NCI-H187 (cell line): ENCODE results near the gene SLC6A16.
"Not testable (repeated sequence)": the region's sequence is repeated elsewhere in the genome, so short reads cannot be mapped to it uniquely, and the experiment has no call there.

Experiments
- DNase-seq, 2 experiments: peaks; one replicate each; lab custom pipeline; 2025; lab: John Stamatoyannopoulos, UW

SLC6A16 gene

DNA sequence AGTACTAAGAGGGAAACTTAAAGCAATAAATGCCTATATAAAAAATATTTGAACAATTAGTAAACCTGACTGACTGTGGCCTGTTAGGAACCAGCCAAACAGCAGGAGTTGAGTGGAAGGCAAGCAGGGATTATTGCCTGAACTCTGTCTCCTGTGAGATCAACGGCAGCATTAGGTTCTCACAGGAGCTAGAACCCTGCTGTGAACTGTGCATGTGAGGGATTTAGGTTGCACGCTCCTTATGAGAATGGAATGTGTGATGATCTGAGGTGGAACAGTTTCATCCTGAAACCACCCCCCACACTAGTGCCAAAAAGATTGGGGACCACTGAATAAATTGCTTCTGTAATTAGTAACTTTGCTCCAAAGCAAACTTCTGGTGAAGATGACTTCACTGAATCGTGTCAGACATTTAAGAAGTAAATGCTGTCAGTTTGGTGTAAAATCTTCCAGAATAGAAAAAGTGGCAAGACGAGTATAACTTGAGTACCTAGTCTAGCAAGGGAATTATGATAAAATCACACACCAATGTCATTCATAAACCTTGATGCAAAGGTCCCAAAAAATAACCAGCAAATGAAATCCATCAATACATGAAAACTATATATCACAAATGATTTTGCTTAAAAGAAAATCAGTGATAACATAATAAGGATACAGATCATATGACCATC lies 53.8 kb downstream of the SLC6A16 start:
- no peak for DNase-seq

DNA sequence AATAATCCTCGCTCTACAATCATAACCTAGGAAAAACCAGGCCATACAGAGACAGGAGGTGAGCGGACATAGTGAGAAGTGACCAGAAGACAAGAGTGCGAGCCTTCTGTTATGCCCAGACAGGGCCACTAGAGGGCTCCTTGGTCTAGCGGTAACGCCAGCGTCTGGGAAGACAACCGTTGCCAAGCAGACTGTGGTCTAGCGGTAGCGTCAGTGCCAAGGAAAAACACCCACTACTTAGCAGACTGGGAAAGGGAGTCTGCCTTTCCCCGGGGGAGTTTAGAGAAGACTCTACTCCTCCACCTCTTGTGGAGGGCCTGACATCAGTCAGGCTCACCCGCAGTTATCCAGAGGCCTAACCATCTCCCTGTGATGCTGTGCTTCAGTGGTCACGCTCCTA lies 58.6 kb downstream of the SLC6A16 start:
- not testable (repeated sequence) for DNase-seq

DNA sequence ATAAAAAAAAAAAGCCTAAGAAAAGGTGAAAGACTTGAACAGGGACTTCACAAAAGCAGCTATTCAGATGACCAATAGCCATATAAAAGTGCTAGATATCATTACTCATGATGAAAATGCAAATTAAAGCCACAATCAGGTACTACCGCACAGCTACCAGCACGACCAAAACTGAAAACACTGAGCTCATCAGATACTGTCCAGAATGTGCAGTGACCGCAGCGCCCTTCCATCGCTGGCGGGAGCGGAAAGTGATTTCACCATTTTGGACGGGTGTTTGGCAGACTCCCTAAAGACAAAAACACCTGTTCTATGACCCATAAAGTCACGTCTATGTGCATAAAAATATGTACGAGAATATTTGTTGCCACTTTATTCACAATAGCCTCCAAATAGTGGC lies 60.7 kb downstream of the SLC6A16 start:
- DNase-seq = no peak

DNA sequence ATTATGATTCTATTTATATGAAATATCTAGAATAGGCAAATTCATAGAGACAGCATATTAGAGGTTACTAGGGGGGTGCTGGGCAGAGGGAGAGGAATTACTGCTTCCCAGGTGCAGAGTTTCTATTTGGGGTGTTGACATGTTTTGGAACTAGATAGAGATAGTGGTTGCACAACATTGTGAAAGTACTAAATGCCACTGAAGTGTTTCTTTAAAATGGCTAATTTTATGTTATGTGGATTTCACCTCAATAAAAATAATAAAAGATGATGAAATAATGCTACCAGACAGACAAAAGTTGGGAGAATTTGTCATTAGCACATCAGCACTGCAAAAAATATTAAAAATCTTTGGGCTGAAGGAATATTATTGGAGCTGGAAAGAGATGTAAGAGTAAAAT lies 63.4 kb downstream of the SLC6A16 start:
- no peak for DNase-seq

DNA sequence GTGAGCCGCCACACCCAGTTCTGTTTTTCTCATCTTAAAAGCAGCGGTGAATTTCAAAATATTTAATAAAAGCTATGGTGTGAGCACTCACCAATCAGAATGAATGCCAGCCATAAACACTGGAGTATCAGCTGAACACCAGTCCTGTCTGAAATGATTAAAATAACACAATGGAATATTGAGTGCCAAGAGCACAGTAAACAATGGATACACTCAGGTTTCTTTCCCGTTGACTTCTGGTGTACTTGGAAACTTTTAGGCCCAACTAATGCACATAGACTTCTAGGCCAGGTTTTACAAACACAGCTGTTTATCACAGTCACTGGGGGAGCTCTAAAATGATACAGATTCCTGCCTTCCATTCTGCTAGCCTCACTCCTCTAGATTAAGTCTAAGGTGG lies 68.3 kb downstream of the SLC6A16 start:
- DNase-seq = no peak

DNA sequence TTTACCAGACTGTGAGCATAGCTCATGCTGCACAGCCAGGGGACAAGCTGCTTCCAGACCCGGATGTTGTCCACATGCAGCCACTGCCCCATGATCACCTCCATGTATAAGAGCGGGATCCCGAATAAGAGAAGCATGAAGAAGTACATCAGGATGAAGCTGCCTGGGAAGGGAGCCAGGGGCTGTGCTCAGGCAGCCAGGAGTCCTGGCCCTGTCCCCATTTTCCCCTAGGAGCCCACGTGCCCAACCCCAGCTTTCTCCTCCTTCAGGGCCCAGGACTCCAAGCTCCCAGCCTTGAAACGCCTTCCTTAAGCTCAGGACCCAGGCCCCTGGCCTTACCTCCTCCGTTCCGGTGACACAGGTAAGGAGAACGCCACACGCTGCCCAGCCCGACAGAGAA lies 69.3 kb downstream of the SLC6A16 start:
- no peak for DNase-seq

DNA sequence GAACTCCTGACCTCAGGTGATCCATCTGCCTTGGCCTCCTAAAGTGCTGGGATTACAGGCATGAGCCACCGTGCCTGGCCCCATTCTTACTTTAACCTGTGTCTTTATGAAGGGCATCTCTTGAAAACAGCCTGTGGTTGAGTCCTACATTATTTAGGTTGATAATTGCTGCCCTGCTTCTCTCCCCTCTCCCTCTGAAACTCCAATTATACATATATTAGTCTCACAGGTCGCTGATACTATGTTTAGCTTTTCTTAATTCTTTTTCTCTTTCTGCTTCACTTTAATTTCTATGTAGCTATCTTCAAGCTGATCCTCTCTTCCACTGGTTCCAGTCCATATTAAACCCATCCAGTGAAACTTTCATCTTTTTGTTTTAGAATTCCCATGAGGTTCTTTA lies 75.1 kb downstream of the SLC6A16 start:
- no peak for DNase-seq

DNA sequence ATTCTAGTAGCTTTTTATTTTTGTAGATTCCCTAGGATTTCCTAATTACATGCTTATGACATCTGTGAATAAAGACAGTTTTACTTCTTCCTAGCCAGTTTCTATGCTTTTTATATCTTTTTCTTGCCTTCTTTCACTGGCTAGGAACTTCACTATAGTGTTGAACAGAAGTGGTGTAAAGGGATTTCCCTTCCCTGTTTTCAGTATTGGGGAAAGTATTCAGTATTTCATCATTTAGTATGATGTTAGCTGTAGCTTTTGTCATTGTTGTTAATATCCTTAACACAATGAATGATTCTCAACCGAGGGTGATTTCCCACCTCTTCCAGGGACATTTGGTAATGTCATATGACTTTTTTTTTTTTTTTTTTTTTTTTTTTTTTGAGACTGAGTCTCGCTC lies 77.3 kb downstream of the SLC6A16 start:
- no peak for DNase-seq

DNA sequence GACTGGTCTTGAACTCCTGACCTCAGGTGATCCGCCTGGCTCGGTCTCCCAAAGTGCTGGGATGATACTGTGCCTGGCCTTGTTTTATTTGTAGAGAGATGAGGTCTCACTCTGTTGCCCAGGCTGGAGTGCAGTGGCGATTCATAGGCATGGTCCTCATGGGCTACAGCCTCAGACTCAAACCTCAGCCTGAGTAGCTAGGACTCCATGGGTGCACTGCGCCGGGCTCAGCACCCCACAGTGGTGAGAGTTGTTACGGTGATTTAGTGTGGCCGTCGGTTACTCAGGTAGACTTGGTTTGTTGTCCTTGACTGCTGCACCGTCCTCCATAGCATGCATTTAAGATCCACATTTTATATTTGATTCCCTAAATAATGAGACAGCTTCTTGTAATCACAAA lies 80.7 kb downstream of the SLC6A16 start:
- DNase-seq = no peak

DNA sequence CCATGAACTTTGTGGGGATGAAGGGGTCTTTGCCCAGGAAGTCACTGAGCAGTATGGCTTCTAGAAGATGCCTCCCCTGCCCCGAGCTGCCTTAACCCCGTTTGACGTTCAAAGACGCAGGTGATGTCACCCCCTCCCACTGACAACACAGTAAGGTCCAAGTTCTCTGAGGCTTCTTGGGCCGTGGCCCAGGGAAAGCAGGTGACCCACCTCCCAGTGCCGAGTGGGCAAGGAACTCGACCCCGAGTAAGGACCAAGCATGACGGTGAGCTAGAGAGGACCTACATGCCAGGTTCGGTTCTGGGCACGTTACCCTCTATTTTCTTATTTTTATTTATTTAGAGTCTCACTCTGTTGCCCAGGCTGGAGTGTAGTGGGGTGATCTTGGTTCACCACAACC lies 81.3 kb downstream of the SLC6A16 start:
- no peak for DNase-seq

DNA sequence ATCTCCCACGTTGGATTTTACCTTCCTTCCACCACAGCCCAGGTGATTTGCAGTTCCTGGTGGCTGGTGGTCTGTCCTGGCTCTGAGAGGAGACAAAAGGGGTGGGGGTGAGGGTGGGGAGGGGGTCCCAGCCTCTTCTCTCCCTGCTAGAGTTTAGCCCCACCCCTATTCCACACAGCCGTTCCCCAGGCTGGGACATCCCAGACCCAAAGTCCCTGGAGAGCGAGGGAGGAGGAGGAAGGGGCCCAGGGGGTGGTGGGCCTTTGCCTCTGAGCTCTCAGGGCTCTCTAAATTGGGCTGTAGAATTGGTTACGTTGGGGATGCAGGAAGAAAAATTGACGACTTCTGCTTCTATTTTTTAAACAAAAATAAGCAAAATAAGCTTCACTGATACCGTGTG lies 81.9 kb downstream of the SLC6A16 start:
- no peak for DNase-seq

DNA sequence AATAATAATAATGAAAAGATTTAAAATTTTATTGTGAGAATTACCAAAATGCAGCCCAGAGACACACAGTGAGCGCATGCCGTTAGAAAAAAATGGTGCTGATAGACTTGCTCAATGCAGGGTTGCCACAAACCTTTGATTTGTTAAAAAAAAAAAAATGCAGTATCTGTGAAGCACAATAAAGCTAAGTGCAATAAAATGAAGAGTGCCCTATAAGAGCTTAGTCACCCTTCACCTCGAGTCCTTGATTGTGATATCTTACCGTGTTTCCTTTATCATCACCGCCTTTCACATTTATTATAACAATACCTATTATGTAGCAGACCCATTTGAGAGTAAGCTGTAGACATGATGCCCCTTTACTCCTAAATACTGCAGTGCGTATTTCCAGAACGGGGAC lies 83.2 kb downstream of the SLC6A16 start:
- DNase-seq = no peak
